ENCODE measurements around the gene TMPRSS5. TPM values are rescaled to one million over a fixed set of nuclear protein-coding genes. Genes with fewer than 3 reads are reported as not detected.

The TMPRSS5 gene
- total RNA-seq, 2 donors from 2014 or later = 0.51 to 1.3 TPM

DNA sequence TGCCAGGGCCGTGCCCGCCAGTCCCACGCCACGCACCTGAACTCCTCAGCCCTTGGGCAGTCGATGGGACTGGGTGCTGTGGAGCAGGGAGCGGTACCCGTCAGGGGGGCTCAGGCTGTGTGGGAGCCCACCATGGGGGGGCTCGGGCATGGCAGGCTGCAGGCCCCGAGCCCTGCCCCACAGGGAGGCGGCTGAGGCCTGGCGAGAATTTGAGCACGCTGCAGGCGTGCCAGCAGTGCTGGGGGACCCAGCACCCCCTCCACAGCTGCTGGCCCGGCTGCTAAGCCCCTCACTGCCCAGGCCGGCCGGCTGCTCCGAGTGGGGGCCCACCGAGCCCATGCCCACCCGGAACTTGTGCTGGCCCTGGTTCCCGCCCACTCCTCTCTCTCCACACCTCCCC lies 56.8 kb downstream of the TMPRSS5 start:
- peaks cover 4% of the 10 kb centered on the region for H3K4me1 Mint-ChIP-seq (ENCODE audit: low read depth)
- DNase-seq = no peak
- H3K27me3 Mint-ChIP-seq (ENCODE audit: low read depth) = peaks cover 34% of the 10 kb centered on the region
- H3K4me3 Mint-ChIP-seq = no peak overlapping the region
- H3K9me3 Mint-ChIP-seq = peaks cover 2 to 10% of the 10 kb centered on the region in 2 donors
- no peak for ATAC-seq (replicated peaks in 1 of 2)
- no peaks in the 10 kb centered on the region for H3K36me3 Mint-ChIP-seq (ENCODE audit: insufficient read depth in 2 of 2)
- H3K27ac Mint-ChIP-seq = no peak overlapping the region

- Mint-ChIP-seq H3K27me3 (ENCODE audit: low read depth) (peaks cover 22% of the 10 kb centered on the region), H3K9me3 (peaks cover 0 to 3% of the 10 kb centered on the region in 2 donors), H3K4me3 (no peak overlapping the region), H3K36me3 (ENCODE audit: insufficient read depth in 2 of 2) (no peaks in the 10 kb centered on the region), H3K27ac (no peak overlapping the region), H3K4me1 (ENCODE audit: low read depth) (peaks cover 4% of the 10 kb centered on the region)
- no peak for DNase-seq
- ATAC-seq (replicated peaks in 1 of 2) = no peak
Measured at GRCh38 chr11:113647856-113648255, 58.3 kb downstream of the TMPRSS5 start.

DNA sequence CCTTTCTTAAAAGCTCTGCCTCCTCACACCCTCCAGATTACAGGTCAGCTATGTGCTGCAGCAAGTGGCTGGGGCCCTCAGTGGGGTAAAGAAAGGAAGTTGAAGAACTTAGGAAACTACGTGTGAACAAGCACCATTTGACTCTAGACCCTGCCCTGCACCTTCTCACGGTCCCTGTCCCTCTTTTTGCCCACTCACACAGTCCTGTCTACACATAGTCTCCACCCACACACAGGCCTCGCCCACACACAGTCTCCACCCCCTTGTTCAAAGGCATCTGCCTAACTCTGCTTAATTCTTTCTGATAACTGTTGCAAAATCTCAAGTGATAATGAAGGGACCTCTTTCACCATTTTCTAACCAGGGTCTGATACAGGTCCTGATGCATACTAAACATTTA lies 59.0 kb downstream of the TMPRSS5 start:
- Mint-ChIP-seq H3K4me3 (no peak overlapping the region), H3K9me3 (peaks cover 0 to 3% of the 10 kb centered on the region in 2 donors), H3K27me3 (ENCODE audit: low read depth) (peaks cover 16% of the 10 kb centered on the region), H3K4me1 (ENCODE audit: low read depth) (peaks cover 4% of the 10 kb centered on the region), H3K27ac (no peak overlapping the region), H3K36me3 (ENCODE audit: insufficient read depth in 2 of 2) (no peaks in the 10 kb centered on the region)
- ATAC-seq (replicated peaks in 1 of 2) (peak in 1 of 2 donors; percentile 57), DNase-seq (peak in 1 of 2 donors; percentile 7)

DNA sequence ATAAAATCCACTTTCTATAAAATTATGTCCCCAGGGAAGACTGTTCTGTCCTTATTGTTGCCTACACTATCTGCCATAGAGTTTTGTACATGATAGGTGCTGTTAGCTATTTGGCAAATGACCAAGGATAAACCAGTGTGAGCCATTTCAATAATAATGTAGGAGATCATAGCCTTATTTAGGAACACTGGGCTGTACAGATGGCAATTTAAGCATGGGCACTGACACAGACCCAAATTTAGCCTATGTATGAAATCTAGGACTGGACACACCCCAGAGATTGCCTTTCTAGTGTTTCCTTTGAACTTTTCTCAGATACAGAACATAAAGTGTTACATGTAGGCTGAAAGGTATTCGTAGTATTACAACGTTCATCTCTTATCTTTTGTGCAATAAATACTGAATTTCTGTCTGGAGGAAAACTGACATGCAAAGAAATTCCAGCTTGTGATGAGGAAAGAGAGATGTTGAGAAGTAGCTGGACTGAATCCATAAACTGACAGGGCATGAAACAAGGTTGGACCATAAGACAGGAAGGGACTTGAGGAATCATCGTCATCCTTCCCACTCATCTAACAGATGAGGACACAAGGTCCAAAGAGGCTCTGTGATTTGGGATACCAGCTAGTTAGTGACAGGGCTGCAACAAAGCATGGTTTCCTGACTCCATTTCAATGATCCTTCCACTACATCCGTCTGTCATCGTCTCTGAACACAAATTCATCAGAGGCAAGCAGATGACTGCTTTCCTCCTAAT lies 60.3 kb downstream of the TMPRSS5 start:
- no peaks in the 10 kb centered on the region for H3K36me3 Mint-ChIP-seq (ENCODE audit: insufficient read depth in 2 of 2)
- H3K4me1 Mint-ChIP-seq (ENCODE audit: low read depth) = peaks cover 4% of the 10 kb centered on the region
- no peaks in the 10 kb centered on the region for H3K9me3 Mint-ChIP-seq
- ATAC-seq (replicated peaks in 1 of 2) (no peak), DNase-seq (no peak)
- no peak overlapping the region for H3K27ac Mint-ChIP-seq
- H3K4me3 Mint-ChIP-seq = no peak overlapping the region
- peaks cover 6% of the 10 kb centered on the region for H3K27me3 Mint-ChIP-seq (ENCODE audit: low read depth)

DNA sequence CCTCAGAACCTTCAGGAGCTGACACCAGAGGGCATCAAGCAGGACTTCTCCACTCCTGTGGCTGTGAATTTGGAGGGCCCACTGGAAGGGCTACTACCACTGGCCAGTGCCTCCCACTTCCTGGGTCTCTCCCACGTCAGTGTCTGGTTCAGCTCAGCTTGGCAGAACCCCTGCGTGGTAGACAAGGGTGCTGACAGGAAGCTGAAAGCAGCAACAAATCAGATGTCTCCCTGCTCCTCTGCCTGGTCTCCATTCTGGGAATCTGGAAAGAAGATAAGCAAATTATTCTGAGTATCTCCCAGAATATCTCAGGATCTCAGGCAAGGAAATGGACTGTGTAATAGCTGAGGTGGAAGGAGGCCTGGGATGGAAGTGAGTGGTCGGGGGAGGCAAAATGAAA lies 61.5 kb downstream of the TMPRSS5 start:
- H3K4me1 Mint-ChIP-seq (ENCODE audit: low read depth) = peaks cover 4% of the 10 kb centered on the region
- H3K9me3 Mint-ChIP-seq = no peaks in the 10 kb centered on the region
- ATAC-seq (replicated peaks in 1 of 2) (no peak), DNase-seq (no peak)
- H3K4me3 Mint-ChIP-seq = no peak overlapping the region
- H3K27ac Mint-ChIP-seq = no peak overlapping the region
- no peaks in the 10 kb centered on the region for H3K36me3 Mint-ChIP-seq (ENCODE audit: insufficient read depth in 2 of 2)
- peaks cover 14% of the 10 kb centered on the region for H3K27me3 Mint-ChIP-seq (ENCODE audit: low read depth)

DNA sequence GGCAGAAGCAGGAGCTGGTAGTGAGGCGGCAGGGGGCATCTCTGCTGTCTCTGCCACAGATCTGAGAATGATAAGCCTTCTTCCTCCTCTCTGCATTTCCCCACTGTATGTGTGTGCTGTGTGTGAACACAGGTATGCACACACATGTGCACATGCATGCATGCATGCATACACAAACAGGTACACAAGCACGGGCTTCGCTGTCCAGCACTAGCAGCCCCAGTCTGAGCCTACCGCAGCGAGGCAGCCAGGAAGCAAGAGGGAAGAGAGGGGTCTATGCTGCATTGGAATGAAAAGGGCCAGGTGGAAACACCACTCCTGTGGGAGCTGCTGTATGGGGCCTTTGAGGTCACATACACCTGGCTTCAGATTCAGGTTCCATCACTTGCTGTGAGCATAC lies 62.4 kb downstream of the TMPRSS5 start:
- DNase-seq (no peak), ATAC-seq (replicated peaks in 1 of 2) (no peak)
- Mint-ChIP-seq H3K27me3 (ENCODE audit: low read depth) (peaks cover 23% of the 10 kb centered on the region), H3K4me3 (no peak overlapping the region), H3K27ac (no peak overlapping the region), H3K36me3 (ENCODE audit: insufficient read depth in 2 of 2) (no peaks in the 10 kb centered on the region), H3K4me1 (ENCODE audit: low read depth) (peaks cover 4% of the 10 kb centered on the region), H3K9me3 (no peaks in the 10 kb centered on the region)

- Mint-ChIP-seq H3K4me3 (no peak overlapping the region), H3K27me3 (ENCODE audit: low read depth) (peaks cover 25% of the 10 kb centered on the region), H3K27ac (no peak overlapping the region), H3K36me3 (ENCODE audit: insufficient read depth in 2 of 2) (no peaks in the 10 kb centered on the region), H3K9me3 (no peaks in the 10 kb centered on the region), H3K4me1 (ENCODE audit: low read depth) (peaks cover 4% of the 10 kb centered on the region)
- ATAC-seq (replicated peaks in 1 of 2) (no peak), DNase-seq (no peak)
Measured at GRCh38 chr11:113643006-113643585, 63.0 kb downstream of the TMPRSS5 start.

DNA sequence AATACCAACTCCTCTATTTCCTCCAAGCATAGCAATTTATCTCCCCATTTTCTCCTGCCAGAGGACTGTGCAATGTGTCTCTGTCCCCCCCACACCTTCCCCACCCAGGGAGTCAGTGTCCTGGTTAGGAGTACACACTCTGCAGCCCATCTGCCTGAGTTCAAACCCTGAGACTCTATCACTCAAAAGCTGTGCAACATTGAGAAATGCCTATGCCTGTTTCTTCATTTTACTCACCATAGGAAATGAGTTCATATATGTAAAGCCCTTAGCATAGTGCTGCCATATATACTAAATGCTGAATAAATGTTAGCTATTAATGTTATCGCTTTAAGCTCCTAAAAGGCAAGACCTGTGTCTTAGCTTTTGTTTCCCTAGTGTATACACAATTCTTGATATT lies 64.0 kb downstream of the TMPRSS5 start:
- Mint-ChIP-seq H3K27me3 (ENCODE audit: low read depth) (peaks cover 25% of the 10 kb centered on the region), H3K27ac (no peak overlapping the region), H3K4me3 (no peak overlapping the region), H3K36me3 (ENCODE audit: insufficient read depth in 2 of 2) (no peaks in the 10 kb centered on the region), H3K9me3 (no peaks in the 10 kb centered on the region), H3K4me1 (ENCODE audit: low read depth) (peaks cover 1% of the 10 kb centered on the region)
- ATAC-seq (replicated peaks in 1 of 2) = peak in 1 of 2 donors; percentile 79
- DNase-seq = no peak

- H3K4me1 Mint-ChIP-seq (ENCODE audit: low read depth) = no peaks in the 10 kb centered on the region
- no peaks in the 10 kb centered on the region for H3K36me3 Mint-ChIP-seq (ENCODE audit: insufficient read depth in 2 of 2)
- no peak overlapping the region for H3K27ac Mint-ChIP-seq
- H3K4me3 Mint-ChIP-seq = no peak overlapping the region
- DNase-seq = no peak
- H3K9me3 Mint-ChIP-seq = no peaks in the 10 kb centered on the region
- peaks cover 26% of the 10 kb centered on the region for H3K27me3 Mint-ChIP-seq (ENCODE audit: low read depth)
- ATAC-seq (replicated peaks in 1 of 2) = no peak
Measured at GRCh38 chr11:113638376-113638775, 67.7 kb downstream of the TMPRSS5 start.

- H3K9me3 Mint-ChIP-seq = no peaks in the 10 kb centered on the region
- H3K36me3 Mint-ChIP-seq (ENCODE audit: insufficient read depth in 2 of 2) = no peaks in the 10 kb centered on the region
- H3K27me3 Mint-ChIP-seq (ENCODE audit: low read depth) = peaks cover 27% of the 10 kb centered on the region
- no peak overlapping the region for H3K4me3 Mint-ChIP-seq
- DNase-seq (no peak), ATAC-seq (replicated peaks in 1 of 2) (no peak)
- no peak overlapping the region for H3K27ac Mint-ChIP-seq
- H3K4me1 Mint-ChIP-seq (ENCODE audit: low read depth) = no peaks in the 10 kb centered on the region
Measured at GRCh38 chr11:113637636-113638035, 68.5 kb downstream of the TMPRSS5 start.

Other genes with a start within 250 kb of the TMPRSS5 start
- gene DRD2, start 230.9 kb downstream of the TMPRSS5 start, total RNA-seq = under 1 TPM; 0.12 to 0.30 TPM
- gene ZW10, start 67.4 kb upstream of the TMPRSS5 start, total RNA-seq = 10 to 100 TPM; 13.7 to 16.6 TPM
- not detected for gene CLDN25, start 73.5 kb upstream of the TMPRSS5 start, total RNA-seq
- 10 to 100 TPM; 42.6 to 43.5 TPM for gene USP28, start 169.3 kb upstream of the TMPRSS5 start, total RNA-seq
- gene HTR3B, start 198.5 kb upstream of the TMPRSS5 start, total RNA-seq = not detected